ENCODE results near the gene GNAS-AS1.

GNAS-AS1 gene

DNA sequence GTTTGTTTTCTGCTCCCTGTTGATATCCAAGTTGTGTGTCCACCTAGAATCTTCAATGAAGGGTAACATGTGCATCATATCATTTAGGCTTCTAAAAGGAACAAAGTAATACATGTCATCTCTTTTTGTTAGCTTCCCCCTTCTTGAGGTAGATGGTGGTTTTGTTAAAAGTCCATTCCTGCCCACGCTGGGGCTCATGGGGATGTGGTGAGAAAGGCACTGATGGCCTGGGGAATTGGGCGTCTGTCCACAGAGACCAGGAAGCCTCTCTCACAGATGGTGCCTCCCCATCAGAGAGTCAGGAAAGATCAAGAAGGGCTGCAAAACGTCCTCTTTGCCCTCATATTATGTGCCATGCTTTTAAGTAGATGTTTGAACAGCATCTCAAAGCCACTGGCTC lies 34.3 kb upstream of the GNAS-AS1 start:
- DNase-seq: no peak

DNA sequence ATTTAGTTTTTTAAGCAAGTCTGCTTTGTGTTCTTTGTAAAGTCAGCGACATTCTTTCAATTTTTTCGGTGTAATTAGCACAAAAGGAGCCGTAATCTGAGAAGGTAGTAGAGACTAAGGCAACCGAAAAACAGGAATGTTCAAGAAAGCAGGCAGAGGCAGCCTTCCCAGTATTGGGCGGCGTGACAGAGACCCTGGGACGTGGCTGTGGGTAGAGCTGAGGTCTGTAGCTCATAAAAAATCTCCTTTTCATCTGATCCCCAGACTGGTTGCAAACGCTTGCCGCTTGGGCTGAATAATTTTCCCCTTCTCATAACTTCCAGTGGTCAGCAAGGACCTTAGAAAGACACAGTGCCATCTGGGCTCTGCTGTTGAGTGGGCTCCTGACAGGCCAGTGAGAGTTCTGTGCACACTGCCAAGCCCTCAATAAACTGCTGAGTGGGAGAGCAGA lies 32.6 kb upstream of the GNAS-AS1 start:
- DNase-seq: no peak

DNA sequence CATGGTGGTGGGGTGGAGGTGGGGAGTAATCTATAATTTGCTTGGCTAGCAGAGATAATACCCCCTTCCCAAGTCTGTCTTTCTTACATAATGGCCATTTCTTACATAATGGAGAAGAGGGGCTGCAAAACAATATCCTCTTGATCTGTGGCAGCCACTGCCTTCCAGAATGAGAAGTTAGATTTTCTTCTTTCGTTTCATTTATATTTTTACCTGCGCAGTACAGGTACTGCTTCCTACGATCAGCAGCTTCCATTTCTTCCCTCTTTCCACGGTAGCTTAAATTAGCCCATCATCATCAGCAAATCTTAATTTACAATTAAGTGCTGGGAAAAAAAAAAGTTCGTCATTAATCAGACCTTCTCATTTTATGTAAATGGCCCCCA lies 32.0 kb upstream of the GNAS-AS1 start:
- DNase-seq: no peak

DNA sequence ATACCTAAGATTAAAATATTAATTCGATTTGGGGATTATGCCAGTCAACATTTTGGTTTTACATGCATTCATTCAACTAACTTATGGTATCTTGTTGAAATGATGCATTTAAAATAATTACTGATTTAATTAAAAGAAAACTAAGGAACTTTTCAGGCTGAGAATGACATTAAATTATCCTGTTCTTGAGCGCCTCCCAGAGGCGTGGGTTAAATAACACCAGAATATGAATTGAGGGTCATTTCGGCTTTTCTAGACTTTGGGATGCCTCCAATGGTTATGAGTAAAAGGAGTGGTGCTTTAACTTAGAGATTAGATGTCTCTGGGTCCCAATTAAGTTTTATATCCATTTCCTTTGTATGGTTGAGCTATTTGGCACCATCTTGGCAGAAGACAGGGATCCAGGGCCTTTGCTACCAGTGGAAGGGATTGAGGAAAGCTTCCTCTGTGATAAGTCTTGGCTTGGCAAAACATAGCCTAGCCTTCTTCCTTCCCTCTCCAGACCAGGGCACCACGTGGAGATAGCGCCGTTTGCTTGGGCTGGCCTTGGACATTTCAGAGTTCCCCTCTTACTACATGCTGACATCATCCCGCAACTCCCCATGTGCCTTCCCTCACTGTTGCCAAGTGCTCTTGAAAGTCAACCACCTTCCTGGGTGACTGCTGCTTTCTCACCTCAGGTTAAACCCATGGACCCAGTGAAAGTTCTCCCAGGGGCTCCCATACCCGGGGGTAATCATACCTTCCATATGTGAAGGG lies 30.5 kb upstream of the GNAS-AS1 start:
- no peak for DNase-seq

DNA sequence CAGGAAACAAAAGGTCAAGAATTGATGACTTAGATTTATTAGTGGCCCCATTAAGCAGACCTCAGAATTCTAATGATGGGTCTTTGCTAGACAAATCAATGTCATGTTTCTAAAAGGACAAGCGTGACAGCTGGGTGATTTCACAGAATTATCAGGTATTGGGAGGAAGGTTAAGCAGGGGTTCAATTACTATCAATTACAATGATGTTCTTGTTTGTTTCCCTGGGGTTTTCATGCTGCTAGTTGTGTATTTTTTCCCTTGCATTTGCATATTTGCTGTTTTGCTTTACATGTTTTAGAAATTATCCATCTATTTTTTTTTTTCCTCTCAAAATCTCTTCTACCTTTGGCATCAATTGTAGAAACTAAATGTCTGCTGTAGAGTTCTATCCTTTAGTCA lies 29.7 kb upstream of the GNAS-AS1 start:
- no peak for DNase-seq

DNA sequence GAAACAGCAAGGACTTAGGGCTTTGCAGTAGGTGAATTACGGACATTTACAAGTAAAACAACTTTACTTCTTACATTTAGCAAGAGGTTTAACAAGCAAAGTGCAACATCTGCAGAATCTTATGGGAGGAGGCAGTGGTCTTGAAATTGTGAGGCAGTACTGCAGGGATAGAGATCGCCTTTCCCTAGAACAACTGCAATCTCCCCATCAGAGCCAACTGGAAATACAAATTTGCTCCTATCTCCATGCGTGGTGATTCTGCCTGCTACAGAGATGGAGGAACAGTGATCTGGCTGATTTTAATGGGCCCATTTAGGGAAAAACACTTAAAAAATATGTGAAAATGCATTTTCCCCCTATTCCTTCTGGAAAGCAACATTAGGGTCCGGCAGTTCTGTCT lies 27.7 kb upstream of the GNAS-AS1 start:
- no peak for DNase-seq

DNA sequence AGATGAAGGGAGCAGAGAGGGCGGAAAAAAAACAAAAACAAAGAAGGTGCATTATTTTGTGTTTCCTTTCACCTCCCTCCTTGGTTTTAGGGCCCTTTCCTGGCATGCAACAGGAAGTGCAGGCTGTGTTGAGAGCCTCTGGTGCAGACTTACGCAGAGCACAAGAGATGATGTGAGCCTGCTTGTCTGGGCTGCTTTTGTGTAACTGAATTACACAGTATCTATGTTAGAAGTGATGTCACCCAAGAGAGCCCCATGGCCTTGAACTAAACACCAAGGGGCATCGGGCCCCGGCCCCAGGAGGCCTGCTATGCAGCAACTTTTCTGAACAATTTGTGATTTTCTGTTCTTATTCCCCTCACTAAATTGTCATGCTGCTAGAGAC lies 27.3 kb upstream of the GNAS-AS1 start:
- no peak for DNase-seq

DNA sequence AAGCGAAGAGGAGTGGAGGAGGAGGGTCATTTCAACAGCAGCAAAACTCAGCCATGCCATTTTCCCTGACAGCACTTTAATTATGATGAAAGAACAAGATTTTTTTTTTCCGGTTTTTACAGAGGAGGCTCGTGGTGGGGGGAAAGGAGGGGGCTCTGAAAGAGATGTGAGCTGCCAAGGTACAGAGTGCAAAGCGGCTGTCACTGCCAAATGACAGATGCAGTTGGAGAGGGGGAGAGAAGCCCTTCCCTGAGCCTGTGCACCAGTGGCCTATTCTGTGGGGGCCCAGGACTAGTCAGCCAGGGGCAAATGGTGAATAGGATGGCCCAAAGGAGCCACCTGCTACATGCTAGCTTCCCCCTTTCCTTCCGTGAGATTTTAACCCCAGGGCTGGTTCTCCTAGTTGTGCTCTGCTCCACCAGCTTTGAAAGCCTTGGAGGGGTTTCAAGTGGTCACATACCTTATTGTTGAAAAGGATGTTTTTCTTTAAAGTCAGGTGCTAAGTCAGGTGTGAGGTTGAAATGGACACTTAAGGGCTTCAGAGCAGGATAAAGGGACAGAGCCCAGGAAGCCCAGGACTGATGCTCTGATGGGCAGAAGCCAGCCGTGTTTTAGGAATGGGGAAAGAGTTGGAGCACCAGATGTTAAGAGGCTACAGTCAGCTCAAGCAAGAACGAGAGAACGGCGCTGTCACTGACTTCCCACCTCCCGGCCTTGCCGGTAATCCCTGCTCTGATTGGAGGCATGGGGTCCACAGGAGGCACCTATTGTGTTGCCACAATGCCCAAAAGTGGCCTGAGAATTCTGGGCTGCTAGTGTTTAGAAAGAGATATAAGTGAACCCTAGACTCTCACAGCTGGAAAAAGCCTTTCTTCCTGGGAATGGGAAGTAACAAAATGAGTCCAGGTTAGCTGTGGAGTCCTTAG lies 26.6 kb upstream of the GNAS-AS1 start:
- no peak for DNase-seq

DNA sequence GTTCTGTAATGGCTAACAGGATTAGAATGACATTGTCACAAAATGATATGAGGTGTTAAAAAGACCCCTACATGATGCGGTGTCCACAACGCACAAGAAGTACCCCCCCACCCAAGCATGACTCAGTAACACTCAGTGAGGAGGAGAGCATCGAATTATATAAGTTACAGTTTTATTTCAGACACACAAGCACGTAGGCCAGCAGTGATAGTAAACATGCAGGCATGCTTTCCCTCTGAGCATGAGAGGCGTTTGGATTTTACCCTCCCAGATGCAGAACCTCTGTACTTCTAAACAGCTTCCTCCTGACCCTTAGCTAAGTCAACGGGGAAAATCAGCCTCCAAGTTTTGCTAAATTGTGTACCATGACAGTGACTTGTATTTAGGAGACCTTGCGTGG lies 25.7 kb upstream of the GNAS-AS1 start:
- DNase-seq: no peak

DNA sequence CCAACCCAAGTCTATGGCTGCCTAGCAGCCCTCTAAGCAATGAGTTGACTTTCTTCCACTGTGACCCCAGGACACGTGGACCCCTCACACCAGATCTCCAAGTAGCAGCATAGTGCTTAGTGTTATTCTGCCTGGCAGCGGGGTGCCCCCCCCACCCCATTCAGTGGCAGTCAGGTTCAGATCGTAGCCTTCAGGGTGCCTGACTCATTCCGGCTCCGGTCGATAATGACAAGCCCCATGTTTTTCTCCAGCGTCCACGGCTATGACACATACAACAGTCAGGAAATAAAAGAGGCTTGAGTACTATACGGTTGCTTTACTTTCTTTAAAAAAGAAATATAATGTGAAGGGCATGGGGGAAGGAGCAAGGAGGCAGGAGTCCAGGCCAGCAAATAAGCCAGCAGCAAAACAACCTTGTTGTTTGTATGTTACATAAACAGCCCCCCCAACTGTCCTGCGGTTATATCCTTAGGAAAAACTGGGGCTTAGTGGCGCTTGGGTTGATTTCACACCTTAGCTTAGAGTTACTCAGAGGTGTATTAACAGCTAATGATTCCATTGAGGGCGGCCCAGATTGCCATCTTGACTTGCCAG lies 24.9 kb upstream of the GNAS-AS1 start:
- DNase-seq: no peak

DNA sequence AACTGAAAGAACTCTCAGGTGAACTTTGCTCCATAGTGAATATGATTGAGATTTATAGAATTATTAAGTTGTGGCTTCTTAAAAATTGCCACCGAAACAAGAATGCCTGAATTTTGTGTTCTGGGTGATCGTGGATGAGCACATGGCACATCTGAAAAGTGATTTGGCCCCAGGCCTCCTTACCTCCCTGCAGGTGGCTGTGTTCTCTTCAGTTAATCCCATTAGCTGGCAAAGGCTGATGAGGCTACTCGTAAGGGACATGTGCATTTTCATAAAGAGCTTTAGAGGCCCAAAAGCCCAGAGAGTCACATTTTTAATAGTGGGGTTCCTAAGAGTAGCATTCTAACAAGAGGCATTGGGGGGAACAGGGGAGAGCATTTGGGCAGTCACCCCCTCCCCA lies 24.4 kb upstream of the GNAS-AS1 start:
- DNase-seq: no peak

DNA sequence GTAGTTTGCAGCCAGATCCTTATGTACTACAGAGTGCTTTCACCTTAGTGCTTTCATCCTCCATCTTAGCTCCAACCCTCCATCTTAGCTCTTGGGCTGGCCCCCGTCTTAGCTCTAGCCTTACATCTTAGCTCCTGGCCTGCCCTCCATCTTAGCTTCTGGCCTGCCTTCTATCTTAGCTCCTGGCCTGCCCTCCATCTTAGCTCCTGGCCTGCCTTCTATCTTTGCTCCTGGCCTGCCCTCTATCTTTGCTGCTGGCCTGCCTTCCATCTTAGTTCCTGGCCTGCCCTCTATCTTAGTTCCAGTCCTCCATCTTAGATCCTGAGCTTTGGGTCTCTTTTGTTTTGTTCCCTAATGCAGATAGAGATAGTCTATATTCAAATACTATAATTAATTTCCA lies 23.8 kb upstream of the GNAS-AS1 start:
- no peak for DNase-seq

DNA sequence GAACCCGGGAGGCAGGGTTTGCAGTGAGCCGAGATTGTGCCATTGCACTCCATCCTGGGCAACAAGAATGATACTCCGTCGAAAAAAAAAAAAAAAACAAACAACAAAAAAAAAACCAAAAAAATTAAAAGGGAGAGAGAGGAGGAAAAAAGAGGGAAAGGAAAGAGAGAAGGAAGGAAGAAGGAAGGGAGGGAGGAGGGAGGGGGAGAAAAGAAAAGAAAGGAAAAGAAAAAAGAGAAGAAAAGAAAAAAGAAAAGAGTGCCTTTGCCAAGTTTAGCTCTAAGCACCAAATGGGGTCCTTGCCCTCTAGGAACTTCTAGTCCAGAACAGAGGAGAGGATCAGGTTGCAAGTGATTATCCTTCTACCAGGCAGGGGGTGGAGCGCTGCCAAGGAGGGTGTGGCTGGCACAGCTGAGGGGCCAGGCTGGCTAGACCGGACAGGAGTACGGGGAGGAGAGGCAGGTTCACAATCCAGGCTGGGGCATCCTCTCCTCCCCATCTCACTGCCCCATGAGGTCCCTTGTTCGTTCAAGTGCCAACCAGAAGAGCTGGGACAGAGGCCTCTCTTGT lies 20.9 kb upstream of the GNAS-AS1 start:
- DNase-seq: no peak

DNA sequence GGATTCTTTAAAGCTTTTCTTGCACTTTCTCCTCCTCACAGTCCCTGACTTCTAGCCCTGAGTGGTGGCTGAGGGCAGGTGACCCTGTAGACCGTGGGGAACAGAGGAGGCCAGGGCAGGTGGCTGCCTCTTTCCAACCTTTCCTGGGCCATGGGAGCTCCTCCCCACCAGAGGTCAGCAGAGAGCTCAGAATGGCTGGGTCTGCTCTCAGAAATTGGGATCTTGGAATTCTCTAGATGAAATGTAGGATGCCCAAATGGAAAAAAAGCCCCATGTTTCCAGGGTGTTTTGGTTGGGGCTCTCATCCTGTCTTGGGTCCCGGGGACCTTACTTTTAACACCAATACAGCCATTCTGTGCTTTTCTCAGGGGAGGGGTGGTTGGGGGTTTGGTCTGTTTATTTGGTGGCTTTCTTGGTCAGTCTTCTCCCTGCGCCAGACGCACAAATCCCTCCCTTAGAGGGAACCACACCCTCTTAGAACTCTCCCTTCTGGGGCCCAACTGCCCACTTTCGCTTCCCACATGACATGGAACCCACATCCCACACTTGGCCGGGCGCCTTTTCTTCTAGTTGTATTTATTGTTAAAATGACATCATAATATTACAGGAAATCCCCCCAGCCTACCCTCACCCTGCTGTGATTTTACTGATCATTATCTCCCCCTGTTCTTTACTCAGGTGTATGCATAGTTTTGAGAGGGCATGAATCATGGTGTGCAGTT lies 19.8 kb upstream of the GNAS-AS1 start:
- DNase-seq: peak; percentile 66 to 71

DNA sequence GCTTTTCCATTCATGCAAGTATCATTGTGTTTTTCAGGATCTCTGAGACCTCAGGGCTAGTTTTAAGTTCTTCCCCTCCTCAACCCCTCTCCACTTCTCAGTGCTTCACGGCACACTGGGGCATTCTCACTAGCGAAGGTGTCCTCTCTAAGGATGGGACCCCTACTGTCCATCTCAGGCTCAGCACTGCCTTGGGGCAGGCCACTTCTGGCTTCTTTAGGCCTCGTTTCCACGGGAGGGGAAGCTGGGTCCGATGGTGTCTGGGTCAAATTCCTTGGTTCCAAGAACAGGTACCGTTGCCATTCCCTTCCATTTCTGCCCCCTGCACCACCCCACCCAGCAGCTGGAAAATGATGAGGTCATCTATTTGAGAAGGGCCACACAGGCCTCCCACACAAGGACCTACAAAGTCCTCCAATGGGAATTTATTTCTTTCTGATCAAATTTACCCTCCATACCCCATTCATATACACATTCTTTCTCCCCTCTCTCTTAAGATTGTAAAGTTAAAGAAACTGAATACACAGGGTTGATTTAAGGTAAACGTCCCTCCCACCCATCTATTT lies 19.0 kb upstream of the GNAS-AS1 start:
- DNase-seq: no peak

DNA sequence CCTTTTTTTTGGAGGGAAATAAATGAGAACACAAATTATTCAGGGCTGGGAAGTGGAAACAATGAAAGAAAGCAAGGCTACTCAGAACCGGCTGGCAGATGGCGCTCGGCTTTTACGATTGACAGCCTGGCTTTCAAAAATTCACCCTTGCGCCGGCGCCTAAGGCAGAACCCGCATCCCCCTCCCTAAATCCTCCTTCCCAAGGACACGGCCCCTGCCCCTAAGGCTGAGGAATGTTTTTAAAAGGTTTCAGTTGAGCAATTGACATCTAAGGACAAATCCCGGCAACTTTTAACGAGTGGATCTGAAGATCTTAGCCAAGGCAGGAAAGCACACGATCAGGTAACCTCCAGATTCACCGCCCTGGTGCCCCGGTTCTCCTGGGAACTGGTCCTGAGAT lies 18.1 kb upstream of the GNAS-AS1 start:
- no peak for DNase-seq

DNA sequence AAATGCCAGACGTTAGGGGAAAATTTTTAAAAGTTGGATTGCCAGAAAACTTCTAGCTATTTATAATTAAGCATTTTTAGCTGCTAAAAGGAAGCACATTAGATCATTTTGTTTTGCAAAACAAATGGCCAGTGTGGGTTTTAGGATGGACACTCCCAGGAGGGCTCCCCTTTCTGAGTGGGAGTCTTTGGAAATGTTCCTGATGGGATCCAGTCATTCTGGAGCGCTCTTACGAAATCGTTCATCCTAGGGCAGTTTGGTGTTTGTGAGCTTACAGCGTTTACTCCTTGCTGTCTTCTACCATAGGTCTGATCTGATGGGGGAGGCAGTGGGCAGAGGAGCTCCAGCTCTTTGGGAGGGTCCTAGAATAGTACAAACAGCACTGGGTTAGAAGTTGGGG lies 16.5 kb upstream of the GNAS-AS1 start:
- DNase-seq: no peak

DNA sequence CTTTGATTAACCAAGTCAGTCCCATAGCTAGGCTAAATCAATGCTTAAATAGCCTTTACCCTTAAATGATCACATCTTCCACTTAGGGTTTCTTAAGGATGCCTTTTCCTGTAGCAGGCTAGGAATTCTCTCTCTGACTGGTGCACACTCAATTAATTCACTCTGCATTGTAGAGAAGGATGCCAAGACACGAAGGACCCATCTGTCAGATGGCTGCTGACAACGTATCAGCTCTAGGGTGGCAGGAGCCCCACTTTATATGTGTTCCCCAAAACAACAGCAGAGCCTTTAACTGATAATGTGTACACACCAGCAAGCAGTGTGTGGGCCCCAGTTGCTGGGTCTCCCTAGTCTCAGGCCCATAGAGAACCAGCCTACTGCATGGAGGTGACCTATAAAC lies 15.1 kb upstream of the GNAS-AS1 start:
- no peak for DNase-seq

DNA sequence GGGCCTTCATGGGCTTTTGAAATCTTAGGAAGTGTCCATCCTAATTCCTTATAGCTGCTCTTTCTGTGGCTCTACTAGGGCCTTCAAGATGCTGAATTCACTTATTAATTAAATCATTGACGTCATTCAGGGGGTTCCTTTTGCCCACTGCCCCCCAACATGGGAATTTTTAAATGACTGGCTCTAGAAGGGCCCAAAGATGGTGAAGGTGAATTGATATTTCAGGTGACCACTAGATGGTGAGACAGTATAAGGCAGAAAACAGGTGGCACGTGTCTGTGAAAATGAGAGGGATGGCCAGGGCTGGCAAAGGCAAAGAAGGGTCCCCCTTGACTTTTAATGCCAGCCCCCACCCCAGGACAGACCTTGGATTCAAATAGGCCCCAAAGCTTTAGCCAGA lies 13.6 kb upstream of the GNAS-AS1 start:
- DNase-seq: no peak

DNA sequence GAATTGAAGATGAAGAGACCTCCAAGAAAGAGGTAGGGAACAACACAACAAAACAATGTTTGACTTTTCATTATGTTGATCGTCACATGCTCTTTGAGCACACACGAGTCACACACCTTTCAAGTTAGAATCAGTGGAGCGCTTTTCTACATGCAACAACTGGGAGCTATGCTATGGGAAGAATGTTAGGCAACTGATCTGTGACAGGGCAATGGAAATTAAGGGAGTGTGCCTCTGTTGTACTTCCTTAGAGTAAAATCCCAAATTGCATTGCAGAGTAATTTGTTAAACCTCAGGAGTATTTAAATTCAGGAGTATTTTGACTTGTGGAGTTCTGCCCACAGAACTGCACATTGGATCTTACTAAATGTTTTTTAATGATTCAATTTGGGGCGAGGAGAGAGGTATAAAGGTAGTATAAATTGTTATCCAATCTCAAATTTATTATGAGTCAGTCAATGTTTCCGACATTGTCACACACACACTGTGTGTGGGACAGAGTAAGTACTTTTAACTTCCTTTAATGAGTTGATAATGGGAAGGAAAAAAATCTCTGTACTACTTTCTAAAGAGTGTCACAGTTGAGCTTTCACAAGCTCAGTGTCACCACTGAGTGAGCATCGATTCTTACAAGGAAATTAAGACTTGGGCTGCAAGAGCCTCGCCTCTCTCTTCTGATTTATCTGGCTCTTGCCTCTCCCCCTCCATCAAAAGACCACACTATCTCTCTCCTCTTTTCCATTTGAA lies 12.5 kb upstream of the GNAS-AS1 start:
- DNase-seq: no peak

DNA sequence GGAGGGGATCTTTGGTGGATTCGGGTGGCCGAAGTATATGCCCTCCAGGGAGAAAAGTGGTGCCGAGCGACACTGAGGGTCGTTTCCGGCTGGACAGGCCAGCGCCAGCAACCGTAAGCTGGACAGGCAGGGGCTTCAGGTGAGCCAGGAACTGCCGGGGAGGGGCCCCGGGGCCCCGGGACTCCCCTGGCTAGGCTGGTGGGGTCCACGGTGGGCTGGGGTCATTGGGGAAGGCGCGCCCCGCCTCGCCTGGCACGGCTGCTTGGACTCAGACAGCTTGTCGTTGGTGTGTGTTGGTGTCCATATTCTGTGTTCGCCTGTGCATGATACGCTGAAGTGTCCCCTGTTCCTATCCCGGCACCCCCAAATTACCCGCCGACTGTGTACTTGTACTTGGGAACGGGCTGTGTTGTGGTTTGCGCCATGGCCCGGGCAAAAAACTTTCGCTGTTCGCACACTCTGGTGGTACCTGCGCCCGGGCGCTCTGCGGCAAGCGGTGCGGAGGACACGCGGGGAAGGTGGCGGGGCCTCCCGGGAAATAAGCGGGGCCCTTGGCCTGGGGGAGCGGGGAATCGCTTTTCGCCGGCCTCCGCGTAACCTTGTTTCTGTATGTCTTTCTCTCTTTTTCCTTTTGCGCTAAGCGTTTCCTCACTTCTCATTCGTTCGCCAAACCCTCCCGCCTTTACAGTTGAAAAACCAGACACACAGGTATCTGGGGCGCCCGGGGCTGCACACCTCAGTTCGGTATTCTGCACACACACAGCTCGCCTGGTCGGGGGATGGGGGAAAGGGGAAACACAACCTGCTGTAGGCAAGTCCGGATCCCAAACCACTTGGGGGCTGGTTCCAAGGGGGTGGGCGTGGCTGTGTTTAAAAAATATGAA lies 5.0 kb upstream of the GNAS-AS1 start:
- no peak for DNase-seq

Data from activated T-cell treated with anti-CD3 and anti-CD28 coated beads, Interleukin-2, amount 50 U/mL, for 48 hours (primary cell).